IMR-90 (cell line): ENCODE measurements around the gene TGM6. TPM values are rescaled to one million over a fixed set of nuclear protein-coding genes. Genes with fewer than 3 reads are reported as not detected.

ENCODE experiments used
- ATAC-seq: fragments of 200-7000 bp; cut with Tn5 transposase; 2 replicates; pipeline ENCODE4 v1.9.1; 2020; ENCODE audit warnings: low read depth, mild to moderate bottlenecking, moderate library complexity
- BruUV-seq: library from RNA; stranded (reverse); fragments of 400-500 nt; replicated peaks from 2 replicates; lab custom pipeline; 2021; lab: Mats Ljungman, UMichigan
- CTCF ChIA-PET: fragments of 300-600 bp; formaldehyde crosslinking; extraction: SDS; loops from one replicate; lab custom pipeline; 2021; ENCODE audit warnings: antibody characterized with exemption; lab: Yijun Ruan, JAX
- POLR2A ChIA-PET: fragments of 300-600 bp; sonication (Branson Sonifier 250); formaldehyde crosslinking; loops from one replicate; lab custom pipeline; 2022; ENCODE audit warnings: antibody characterized with exemption; ENCODE audit not compliant: unreplicated experiment; lab: Charles Lee
- DNase-seq: peaks from one replicate; pipeline ENCODE4 v3.0.0; 2013
- H2AFZ ChIP-seq: replicated peaks from 2 replicates; pipeline ENCODE3; 2013; ENCODE audit warnings: low read length, mild to moderate bottlenecking; ENCODE audit not compliant: poor library complexity
- H2AK5ac ChIP-seq: 2 replicates; pipeline ENCODE4 v1.6.1; 2013; ENCODE audit warnings: low read depth, low read length, inconsistent platforms
- H2AK9ac ChIP-seq: replicated peaks from 2 replicates; pipeline ENCODE3; 2013; ENCODE audit warnings: mild to moderate bottlenecking, low read depth, low read length, moderate library complexity; ENCODE audit not compliant: poor library complexity
- H2BK120ac ChIP-seq: 2 replicates; pipeline ENCODE4 v1.6.1; 2013; ENCODE audit warnings: low read depth, low read length, inconsistent platforms
- H2BK15ac ChIP-seq: 3 replicates; pipeline ENCODE4 v1.6.1; 2013; ENCODE audit warnings: low read depth, low read length, inconsistent platforms
- H2BK20ac ChIP-seq: 2 replicates; pipeline ENCODE4 v1.6.1; 2013; ENCODE audit warnings: low read depth, mild to moderate bottlenecking, inconsistent platforms, low read length, moderate library complexity
- H2BK5ac ChIP-seq: 2 replicates; pipeline ENCODE4 v1.6.1; 2013; ENCODE audit warnings: mild to moderate bottlenecking, low read depth, low read length, inconsistent platforms; ENCODE audit not compliant: poor library complexity, severe bottlenecking
- H3K14ac ChIP-seq: replicated peaks from 2 replicates; pipeline ENCODE4 v1.6.1; 2013; ENCODE audit warnings: low read depth, low read length, inconsistent platforms
- H3K18ac ChIP-seq: 2 replicates; pipeline ENCODE4 v1.6.1; 2013; ENCODE audit warnings: low read depth, low read length, control low read depth
- H3K23ac ChIP-seq: 2 replicates; pipeline ENCODE4 v1.6.1; 2013; ENCODE audit warnings: low read depth, low read length, inconsistent platforms
- H3K27ac ChIP-seq: 2 replicates; pipeline ENCODE4 v1.5.1; 2013; ENCODE audit warnings: mild to moderate bottlenecking, control low read depth, low read length; ENCODE audit not compliant: insufficient read depth
- H3K27me3 ChIP-seq: 2 replicates; pipeline ENCODE4 v1.6.1; 2013; ENCODE audit warnings: low read length; ENCODE audit not compliant: control insufficient read depth, insufficient read depth
- H3K36me3 ChIP-seq: 2 replicates; pipeline ENCODE4 v1.6.1; 2013; ENCODE audit warnings: low read length, mixed read lengths; ENCODE audit not compliant: control insufficient read depth, insufficient read depth
- H3K4ac ChIP-seq: 2 replicates; pipeline ENCODE4 v1.6.1; 2013; ENCODE audit warnings: low read depth, low read length, inconsistent platforms
- H3K4me1 ChIP-seq: 2 replicates; pipeline ENCODE4 v1.6.1; 2013; ENCODE audit warnings: low read length, mixed read lengths; ENCODE audit not compliant: control insufficient read depth, insufficient read depth
- H3K4me2 ChIP-seq: 2 replicates; pipeline ENCODE4 v1.6.1; 2013; ENCODE audit warnings: low read depth, mild to moderate bottlenecking, control low read depth, low read length, moderate library complexity
- H3K4me3 ChIP-seq: 2 replicates; pipeline ENCODE4 v1.5.1; 2013; ENCODE audit warnings: low read depth, mild to moderate bottlenecking, control low read depth, low read length, moderate library complexity; ENCODE audit not compliant: insufficient read depth
- H3K56ac ChIP-seq: 2 replicates; pipeline ENCODE4 v1.6.1; 2013; ENCODE audit warnings: low read length, inconsistent platforms; ENCODE audit not compliant: insufficient read depth; ENCODE audit errors: extremely low read depth
- H3K79me1 ChIP-seq, 2 experiments: 2 replicates each; pipeline ENCODE4 v1.6.1; 2013; ENCODE audit warnings: low read length in 2 of 2, inconsistent platforms in 1 of 2, low read depth in 1 of 2
- H3K9ac ChIP-seq: 2 replicates; pipeline ENCODE4 v1.6.1; 2013; ENCODE audit warnings: low read depth, low read length, control low read depth
- H3K9me1 ChIP-seq: 2 replicates; pipeline ENCODE4 v1.6.1; 2013; ENCODE audit warnings: low read length, inconsistent platforms; ENCODE audit not compliant: insufficient read depth
- H3K9me3 ChIP-seq: 2 replicates; pipeline ENCODE4 v1.6.1; 2013; ENCODE audit warnings: low read length; ENCODE audit not compliant: control insufficient read depth, insufficient read depth
- H4K20me1 ChIP-seq: 2 replicates; pipeline ENCODE4 v1.6.1; 2013; ENCODE audit warnings: low read length, inconsistent platforms; ENCODE audit not compliant: insufficient read depth
- H4K5ac ChIP-seq: 2 replicates; pipeline ENCODE4 v1.6.1; 2013; ENCODE audit warnings: mild to moderate bottlenecking, low read depth, low read length, control low read depth
- H4K8ac ChIP-seq, 2 experiments: 2 replicates each; pipeline ENCODE4 v1.6.1; 2013; ENCODE audit warnings: low read depth in 2 of 2, low read length in 2 of 2, control low read depth in 1 of 2, inconsistent platforms in 1 of 2
- H4K91ac ChIP-seq: 2 replicates; pipeline ENCODE4 v1.6.1; 2013; ENCODE audit warnings: low read depth, low read length, inconsistent platforms; ENCODE audit not compliant: insufficient read depth
- CHD1 ChIP-seq: IDR thresholded peaks from 2 replicates; pipeline ENCODE4 v1.6.1; 2012; ENCODE audit warnings: low read depth, low read length, improper control_type of control experiment
- MXI1 ChIP-seq: IDR thresholded peaks from 2 replicates; pipeline ENCODE4 v1.6.1; 2012; ENCODE audit warnings: low read depth, mild to moderate bottlenecking, low read length, moderate library complexity, borderline replicate concordance
- POLR2A ChIP-seq: IDR thresholded peaks from 2 replicates; pipeline ENCODE4 v1.6.1; 2012; ENCODE audit warnings: mild to moderate bottlenecking, low read depth, low read length
- RCOR1 ChIP-seq: IDR thresholded peaks from 2 replicates; pipeline ENCODE4 v1.6.1; 2012; ENCODE audit warnings: mild to moderate bottlenecking, low read length, improper control_type of control experiment; ENCODE audit not compliant: insufficient replicate concordance
- WGBS, 2 experiments: methylation state at CpG; one replicate each; pipeline versions ENCODE4 v1.1.5 to v1.1.7; 2013; ENCODE audit warnings: missing lambda C conversion rate in 2 of 2; ENCODE audit not compliant: insufficient read length in 1 of 2; ENCODE audit errors: extremely low coverage in 2 of 2; 5-methylcytosine and 5-hydroxymethylcytosine counted together
- dilution Hi-C: fragments of 300-500 bp; cut with HindIII; formaldehyde crosslinking; loops from one replicate; pipeline ENCODE4 v1.14.3; 2018; ENCODE audit warnings: low sequenced_read_pairs; ENCODE audit not compliant: unreplicated experiment
- in situ Hi-C: fragments of 300-500 bp; cut with MboI; formaldehyde crosslinking; loops from 3 replicates; pipeline ENCODE4 v1.14.3; 2019; ENCODE audit warnings: low sequenced_read_pairs, inconsistent platforms, mixed read lengths
- intact Hi-C: fragments of 100-400 bp; cut with micrococcal nuclease; formaldehyde crosslinking; loops from 2 replicates; pipeline ENCODE4 v1.10.0; 2022
- polyA plus RNA-seq, 3 experiments: library from polyadenylated mRNA; depleted of rRNA; stranded (reverse); fragments of >200 nt; gene quantifications; 2 replicates each; pipeline ENCODE4 v1.2.3, GENCODE V29; 2012; ENCODE audit warnings: low replicate concordance in 1 of 3
- total RNA-seq: library from RNA; depleted of rRNA; stranded (reverse); fragments of >200 nt; gene quantifications from 2 replicates; pipeline ENCODE4 v1.2.3, GENCODE V29; 2012
- TF ChIP-seq, protein P1 (sequence below): fragments of 150-350 bp; IDR thresholded peaks from 2 replicates; pipeline ENCODE4 v1.6.1; 2017; ENCODE audit warnings: mild to moderate bottlenecking, antibody characterized with exemption, low read length, low read depth

The TGM6 gene
- total and polyA plus RNA-seq, 2 of the 4 experiments (the other 2 are of a cell fraction) = not detected

DNA sequence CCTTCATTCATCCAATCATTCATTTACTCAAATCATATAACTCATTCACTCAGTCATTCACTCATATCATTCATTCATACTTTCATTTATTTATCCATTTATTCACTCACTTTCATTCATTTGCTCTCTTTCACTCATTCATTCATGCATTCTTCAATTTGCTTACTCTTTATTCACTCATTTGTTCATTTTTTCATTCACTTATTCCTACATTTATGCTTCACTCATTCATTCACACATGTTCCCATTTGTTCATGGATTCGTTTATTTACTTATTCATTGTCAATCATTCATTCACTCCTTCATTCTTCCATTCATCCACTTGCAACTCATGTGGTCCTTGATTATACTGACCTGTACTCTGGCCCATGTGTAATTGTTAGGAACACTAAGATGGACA is 50.5 kb downstream of the TGM6 start:
- Histone ChIP-seq H2BK5ac (no peak overlapping the region), H2AFZ (no peak overlapping the region), H3K27ac (no peak overlapping the region), H3K23ac (no peak overlapping the region), H3K4me3 (no peak overlapping the region), H4K5ac (no peak overlapping the region), H3K4me1 (no peaks in the 10 kb centered on the region), H4K91ac (no peak overlapping the region), H2BK20ac (no peak overlapping the region), H3K9me3 (no peaks in the 10 kb centered on the region), H3K56ac (no peak overlapping the region), H3K14ac (no peak overlapping the region), H2BK15ac (no peak overlapping the region), H3K4ac (no peak overlapping the region), H4K8ac (no peak overlapping the region), H2AK9ac (no peak overlapping the region), H2AK5ac (no peak overlapping the region), H4K20me1 (no peaks in the 10 kb centered on the region), H3K27me3 (no peaks in the 10 kb centered on the region; the same call in none of the 2 replicates), H3K18ac (no peak overlapping the region), H3K9ac (no peak overlapping the region), H3K36me3 (no peaks in the 10 kb centered on the region), H3K9me1 (no peaks in the 10 kb centered on the region), H3K79me1 (no peaks in the 10 kb centered on the region), H2BK120ac (no peak overlapping the region), H3K4me2 (no peak overlapping the region)
- dilution Hi-C loops = no loop called here
- in situ Hi-C loops = no loop called here
- intact Hi-C loops = no loop called here
- no peak for DNase-seq
- no CpG with 5 or more reads among the region's 1 CpG for WGBS, 2 experiments
- TF ChIP-seq MXI1 (no peak), RCOR1 (no peak), POLR2A (no peak), CHD1 (no peak)
- TF ChIP-seq, protein P1, sequence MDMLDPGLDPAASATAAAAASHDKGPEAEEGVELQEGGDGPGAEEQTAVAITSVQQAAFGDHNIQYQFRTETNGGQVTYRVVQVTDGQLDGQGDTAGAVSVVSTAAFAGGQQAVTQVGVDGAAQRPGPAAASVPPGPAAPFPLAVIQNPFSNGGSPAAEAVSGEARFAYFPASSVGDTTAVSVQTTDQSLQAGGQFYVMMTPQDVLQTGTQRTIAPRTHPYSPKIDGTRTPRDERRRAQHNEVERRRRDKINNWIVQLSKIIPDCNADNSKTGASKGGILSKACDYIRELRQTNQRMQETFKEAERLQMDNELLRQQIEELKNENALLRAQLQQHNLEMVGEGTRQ = no peak
- ChIA-PET CTCF (no interaction called here), POLR2A (no interaction called here)
- ATAC-seq = no peak
- BruUV-seq = no TSS peak
